Measurements from ENCODE around the gene SLC22A2. TPM values are rescaled to one million over a fixed set of nuclear protein-coding genes. Genes with fewer than 3 reads are reported as not detected.
A peak's percentile ranks its signal among the peaks of the same experiment; 100 is the strongest.

Gene SLC22A2
- total RNA-seq, 1 donor from 2014 or later, result 1.9 TPM

- no peak for DNase-seq (ENCODE audit: low spot score)
Measured at GRCh38 chr6:160273750-160274149, 15.1 kb upstream of the SLC22A2 start.

GRCh38 chr6:160273196-160273595, 14.6 kb upstream of the SLC22A2 start:
- DNase-seq (ENCODE audit: low spot score), result no peak

GRCh38 chr6:160272707-160273106, 14.1 kb upstream of the SLC22A2 start:
- no peak for DNase-seq (ENCODE audit: low spot score)

GRCh38 chr6:160270347-160270746, 11.7 kb upstream of the SLC22A2 start:
- no peak for DNase-seq (ENCODE audit: low spot score)

GRCh38 chr6:160269771-160270170, 11.2 kb upstream of the SLC22A2 start:
- no peak for DNase-seq (ENCODE audit: low spot score)

GRCh38 chr6:160269023-160269521, 10.5 kb upstream of the SLC22A2 start:
- no peak for DNase-seq (ENCODE audit: low spot score)

GRCh38 chr6:160267102-160267501, 8.5 kb upstream of the SLC22A2 start:
- DNase-seq (ENCODE audit: low spot score), result no peak

- DNase-seq (ENCODE audit: low spot score), result no peak
Measured at GRCh38 chr6:160265869-160266476, 7.4 kb upstream of the SLC22A2 start.

- no peak for DNase-seq (ENCODE audit: low spot score)
Measured at GRCh38 chr6:160264061-160264612, 5.5 kb upstream of the SLC22A2 start.

- DNase-seq (ENCODE audit: low spot score), result no peak
Measured at GRCh38 chr6:160263196-160263939, 4.7 kb upstream of the SLC22A2 start.

- peak; percentile 65 for DNase-seq (ENCODE audit: low spot score)
Measured at GRCh38 chr6:160261991-160262680, 3.5 kb upstream of the SLC22A2 start.

GRCh38 chr6:160260803-160261450, 2.3 kb upstream of the SLC22A2 start:
- no peak for DNase-seq (ENCODE audit: low spot score)

GRCh38 chr6:160260367-160260766, 1.7 kb upstream of the SLC22A2 start:
- DNase-seq (ENCODE audit: low spot score), result no peak

- peak; percentile 93 for DNase-seq (ENCODE audit: low spot score)
Measured at GRCh38 chr6:160259598-160259997, 977 bp upstream of the SLC22A2 start.

- DNase-seq (ENCODE audit: low spot score), result peak; percentile 43
Measured at GRCh38 chr6:160259143-160259425, 463 bp upstream of the SLC22A2 start.

GRCh38 chr6:160256445-160256844, 2.2 kb downstream of the SLC22A2 start:
- DNase-seq (ENCODE audit: low spot score), result no peak

- DNase-seq (ENCODE audit: low spot score), result no peak
Measured at GRCh38 chr6:160254467-160255312, 3.9 kb downstream of the SLC22A2 start.

GRCh38 chr6:160253714-160254113, 4.9 kb downstream of the SLC22A2 start:
- no peak for DNase-seq (ENCODE audit: low spot score)

GRCh38 chr6:160253292-160253691, 5.3 kb downstream of the SLC22A2 start:
- DNase-seq (ENCODE audit: low spot score), result no peak

GRCh38 chr6:160252073-160252813, 6.4 kb downstream of the SLC22A2 start:
- DNase-seq (ENCODE audit: low spot score), result no peak

Data from umbilical cord (tissue), 2 donors.